Epithelial cell of esophagus (primary cell): Measurements from ENCODE around the gene HSPA1A.

Experiments
- DNase-seq: peaks from one replicate; pipeline ENCODE4 v3.0.0; 2010; ENCODE audit warnings: low read depth
- H3K4me3 ChIP-seq: 2 replicates; pipeline ENCODE4 v1.5.1; 2011; ENCODE audit warnings: mild to moderate bottlenecking, low read length, control low read depth
- CTCF ChIP-seq: IDR thresholded peaks from 2 replicates; pipeline ENCODE4 v1.5.1; 2011; ENCODE audit warnings: low read depth, mild to moderate bottlenecking, low read length, control low read depth, inconsistent platforms; ENCODE audit not compliant: insufficient read depth; ENCODE audit errors: missing control alignments

The HSPA1A gene

DNA sequence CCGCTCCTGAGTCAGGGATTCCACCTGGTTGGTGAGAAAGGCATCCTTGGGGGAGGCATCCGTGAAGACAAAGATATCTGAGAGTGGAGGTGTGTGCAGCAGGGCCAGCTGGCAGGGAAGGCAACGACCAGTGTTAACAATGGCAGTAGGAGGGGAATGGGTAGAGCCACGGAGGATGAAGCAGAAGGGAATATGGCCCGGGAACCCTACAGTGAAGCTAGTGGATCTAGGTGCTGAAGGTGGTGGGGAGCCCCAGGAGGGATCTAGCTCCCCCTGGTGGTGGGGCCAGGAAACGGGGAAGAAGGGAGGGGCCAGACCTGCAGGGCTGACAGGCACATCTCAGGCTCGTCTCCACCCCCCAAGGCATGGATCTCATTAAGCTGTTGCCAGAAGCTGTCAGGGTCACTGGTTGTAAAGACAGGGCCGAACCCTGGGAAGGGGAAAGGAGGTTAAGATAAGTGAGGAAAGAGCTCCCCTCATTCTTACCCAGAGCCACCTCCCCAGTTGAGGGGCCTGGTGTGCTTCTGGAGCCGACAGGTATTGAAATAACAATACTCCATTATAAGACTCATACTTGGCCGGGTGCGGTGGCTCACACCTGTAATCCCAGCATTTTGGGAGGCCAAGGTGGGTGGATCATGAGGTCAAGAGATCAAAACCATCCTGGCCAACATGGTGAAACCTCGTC, 45.5 kb upstream of the HSPA1A start:
- H3K4me3 ChIP-seq: no peak overlapping the region
- DNase-seq: peak; percentile 83
- TF ChIP-seq CTCF: peak; percentile 85

DNA sequence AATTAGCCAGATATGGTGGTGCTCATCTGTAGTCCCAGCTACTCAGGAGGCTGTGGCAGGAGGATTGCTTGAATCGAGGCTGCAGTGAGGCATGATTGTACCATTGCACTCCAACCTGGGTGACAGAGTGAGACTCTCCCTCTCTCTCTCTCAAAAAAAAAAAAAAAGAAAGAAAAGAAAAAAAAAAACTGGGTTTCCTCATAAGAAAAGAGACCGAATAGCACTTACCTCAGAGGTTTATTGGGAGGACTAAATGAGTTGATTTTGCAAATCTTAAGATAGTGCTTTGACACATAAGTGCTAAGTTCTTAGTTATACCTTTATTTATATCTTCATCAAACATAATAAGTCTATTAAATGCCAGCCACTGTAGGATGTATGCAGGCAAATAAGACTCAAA, 44.5 kb upstream of the HSPA1A start:
- H3K4me3 ChIP-seq: no peak overlapping the region
- TF ChIP-seq CTCF: no peak
- DNase-seq: no peak

GRCh38 chr6:31771992-31772358, 43.4 kb upstream of the HSPA1A start:
- DNase-seq: no peak
- TF ChIP-seq CTCF: no peak
- no peak overlapping the region for H3K4me3 ChIP-seq

DNA sequence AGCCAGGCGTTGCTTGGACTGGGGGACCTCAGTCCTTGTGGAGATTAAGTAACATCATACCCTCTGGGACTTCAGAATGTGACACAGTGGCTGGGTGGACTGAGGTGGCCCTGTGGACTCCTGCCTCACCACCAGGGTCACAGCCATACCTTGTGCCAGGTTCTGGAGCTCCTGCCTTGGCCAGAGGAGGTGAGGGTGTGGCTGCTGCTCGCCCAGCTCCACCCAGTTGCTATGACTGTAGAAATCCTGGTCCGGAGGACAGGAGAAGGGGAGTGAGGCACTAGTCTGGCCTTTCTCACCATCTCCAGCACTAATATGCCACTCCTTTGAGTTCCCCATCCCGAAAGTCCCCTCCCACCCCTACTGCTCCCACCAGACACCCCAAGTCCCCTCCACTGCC, 40.2 kb upstream of the HSPA1A start:
- peak; percentile 35 for DNase-seq
- no peak for TF ChIP-seq CTCF
- H3K4me3 ChIP-seq: no peak overlapping the region

- no peak overlapping the region for H3K4me3 ChIP-seq
- no peak for TF ChIP-seq CTCF
- no peak for DNase-seq
Measured at GRCh38 chr6:31775633-31776484, 39.5 kb upstream of the HSPA1A start.

DNA sequence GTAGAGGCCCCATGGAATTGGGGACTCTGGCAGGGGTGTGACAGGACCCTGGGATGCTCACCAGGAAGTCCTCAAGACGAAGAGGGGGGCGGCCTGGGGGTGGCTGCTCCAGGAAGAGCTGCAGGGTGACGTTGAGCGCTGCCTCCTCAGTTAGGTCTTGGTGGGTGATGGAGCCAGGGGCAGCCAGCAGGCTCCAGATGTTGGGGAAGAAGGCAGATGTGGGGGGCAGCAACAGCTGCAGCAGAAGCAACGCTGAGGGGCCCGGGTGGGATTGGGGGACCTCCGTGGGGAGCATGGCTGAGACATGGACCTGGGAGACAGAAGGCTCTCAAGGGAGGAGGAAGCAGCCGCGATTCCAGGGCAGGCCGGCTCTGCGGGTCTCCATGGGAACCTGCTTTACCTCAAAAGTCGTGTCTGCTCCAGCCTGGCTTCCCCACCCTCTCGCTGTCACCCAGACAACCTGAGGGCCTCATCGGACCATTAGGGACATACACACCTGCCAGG, 38.8 kb upstream of the HSPA1A start:
- DNase-seq: no peak
- TF ChIP-seq CTCF: no peak
- no peak overlapping the region for H3K4me3 ChIP-seq
